GM12873 (cell line): ENCODE measurements around the gene CDK16.

Source experiments
- CTCF ChIP-seq: IDR thresholded peaks from 2 replicates; pipeline ENCODE4 v1.5.1; 2012; ENCODE audit warnings: low read depth, mild to moderate bottlenecking, moderate library complexity, low read length, control low read depth; ENCODE audit not compliant: insufficient read depth; ENCODE audit errors: missing control alignments

Gene CDK16

GRCh38 chrX:47245156-47245555 is 26.7 kb downstream of the CDK16 start:
- TF ChIP-seq CTCF = no peak

- no peak for TF ChIP-seq CTCF
Observed at GRCh38 chrX:47247206-47247998, 28.9 kb downstream of the CDK16 start.

- TF ChIP-seq CTCF = no peak
Observed at GRCh38 chrX:47247999-47248320, 29.5 kb downstream of the CDK16 start.

- TF ChIP-seq CTCF = no peak
Observed at GRCh38 chrX:47248576-47248975, 30.1 kb downstream of the CDK16 start.

- no peak for TF ChIP-seq CTCF
Observed at GRCh38 chrX:47250017-47250347, 31.5 kb downstream of the CDK16 start.

- no peak for TF ChIP-seq CTCF
Observed at GRCh38 chrX:47264483-47265173, 46.1 kb downstream of the CDK16 start.

GRCh38 chrX:47266643-47267042 is 48.2 kb downstream of the CDK16 start:
- no peak for TF ChIP-seq CTCF
